ENCODE measurements around the gene DDB1.
"Not testable (repeated sequence)": the region's sequence is repeated elsewhere in the genome, so short reads cannot be mapped to it uniquely, and the experiment has no call there.

DDB1 gene

DNA sequence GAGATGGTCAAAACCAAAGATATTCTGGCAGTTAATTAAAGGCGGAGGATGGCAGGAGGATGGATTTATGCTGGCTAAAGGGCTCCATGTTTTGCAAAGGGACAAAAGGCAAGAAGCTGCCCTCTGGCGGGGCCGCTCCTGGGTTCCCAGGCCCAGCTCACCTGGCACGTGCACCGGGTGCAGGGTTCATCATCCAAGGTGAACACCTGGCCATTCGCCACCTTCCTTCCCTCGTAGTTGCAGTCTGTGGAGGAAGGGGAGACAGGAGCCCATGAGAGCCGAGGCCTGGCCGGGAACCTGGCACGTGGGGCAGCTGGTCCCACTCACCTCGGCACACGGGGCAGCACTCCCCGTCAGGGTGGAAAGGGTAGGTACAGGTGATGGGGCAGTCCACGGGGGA, 68.1 kb downstream of the DDB1 start:
- no peak for TF ChIP-seq ZFX (IDR thresholded peaks at IDR 0.05)
- TF ChIP-seq, protein P1, sequence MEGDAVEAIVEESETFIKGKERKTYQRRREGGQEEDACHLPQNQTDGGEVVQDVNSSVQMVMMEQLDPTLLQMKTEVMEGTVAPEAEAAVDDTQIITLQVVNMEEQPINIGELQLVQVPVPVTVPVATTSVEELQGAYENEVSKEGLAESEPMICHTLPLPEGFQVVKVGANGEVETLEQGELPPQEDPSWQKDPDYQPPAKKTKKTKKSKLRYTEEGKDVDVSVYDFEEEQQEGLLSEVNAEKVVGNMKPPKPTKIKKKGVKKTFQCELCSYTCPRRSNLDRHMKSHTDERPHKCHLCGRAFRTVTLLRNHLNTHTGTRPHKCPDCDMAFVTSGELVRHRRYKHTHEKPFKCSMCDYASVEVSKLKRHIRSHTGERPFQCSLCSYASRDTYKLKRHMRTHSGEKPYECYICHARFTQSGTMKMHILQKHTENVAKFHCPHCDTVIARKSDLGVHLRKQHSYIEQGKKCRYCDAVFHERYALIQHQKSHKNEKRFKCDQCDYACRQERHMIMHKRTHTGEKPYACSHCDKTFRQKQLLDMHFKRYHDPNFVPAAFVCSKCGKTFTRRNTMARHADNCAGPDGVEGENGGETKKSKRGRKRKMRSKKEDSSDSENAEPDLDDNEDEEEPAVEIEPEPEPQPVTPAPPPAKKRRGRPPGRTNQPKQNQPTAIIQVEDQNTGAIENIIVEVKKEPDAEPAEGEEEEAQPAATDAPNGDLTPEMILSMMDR (conservative IDR thresholded peaks at IDR 0.05), result no peak
- H3K27ac ChIP-seq, result no peak overlapping the region

DNA sequence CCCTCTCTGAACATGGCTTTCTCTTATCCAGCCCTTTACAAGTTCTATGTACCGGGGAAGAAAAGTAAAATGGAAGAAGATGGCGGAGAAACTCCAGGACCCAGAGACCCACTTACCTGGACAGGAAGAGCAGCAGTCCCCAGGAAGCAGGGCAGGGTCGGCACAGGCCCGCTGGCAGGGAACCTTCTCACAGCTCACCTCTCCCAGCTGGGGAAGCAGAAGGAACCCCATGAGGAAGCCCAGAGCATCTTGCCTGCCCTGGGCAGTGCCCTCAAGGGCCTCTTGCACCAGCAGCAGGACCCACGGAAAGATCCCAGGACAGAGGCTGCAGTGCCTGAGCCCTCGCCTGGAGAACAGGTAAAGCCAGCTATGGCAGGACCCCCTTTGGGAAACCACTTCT, 68.5 kb downstream of the DDB1 start:
- no peak for TF ChIP-seq ZFX (IDR thresholded peaks at IDR 0.05)
- TF ChIP-seq, protein P1 (conservative IDR thresholded peaks at IDR 0.05), result no peak
- no peak overlapping the region for H3K27ac ChIP-seq

DNA sequence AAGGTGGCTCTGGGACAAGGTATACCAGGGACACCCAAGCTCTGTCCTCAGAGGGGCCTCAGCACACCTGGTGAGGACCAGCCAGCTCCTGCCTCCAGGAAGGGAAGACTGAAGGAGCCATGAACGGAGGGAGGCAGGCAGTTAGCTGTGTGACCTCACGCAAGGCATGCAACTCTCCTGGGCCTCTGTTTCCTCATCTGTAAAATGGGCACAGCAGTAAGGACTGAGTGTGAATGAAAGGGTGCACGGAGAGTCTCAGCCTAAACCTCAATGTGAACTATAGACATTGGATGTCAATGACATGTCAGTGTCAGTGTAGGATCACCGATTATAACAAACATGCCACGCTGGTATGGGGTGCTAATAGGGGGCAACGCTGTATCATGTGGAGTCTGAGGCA, 73.5 kb downstream of the DDB1 start:
- no peak overlapping the region for H3K27ac ChIP-seq

DNA sequence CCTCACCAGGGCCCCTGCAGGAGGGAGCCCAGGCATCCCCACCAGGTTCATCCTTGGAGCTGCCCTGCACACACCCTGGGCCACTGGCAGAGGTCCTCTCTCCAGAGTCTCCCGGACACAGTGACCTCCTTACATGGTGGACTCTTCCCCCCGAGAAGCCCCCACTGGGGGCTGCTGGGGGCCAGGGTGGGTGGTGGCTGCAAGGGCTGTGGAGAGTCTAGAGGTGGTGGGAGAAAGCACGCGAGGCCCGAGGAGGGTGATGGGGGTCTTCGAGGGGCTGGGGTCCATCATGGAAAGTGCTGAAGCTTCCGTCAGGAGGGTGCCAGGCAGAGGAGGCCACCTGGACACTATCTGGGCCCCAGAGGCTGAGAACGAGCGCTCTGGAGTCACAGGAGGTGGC, 74.4 kb downstream of the DDB1 start:
- TF ChIP-seq ZFX (IDR thresholded peaks at IDR 0.05), result no peak
- TF ChIP-seq, protein P1 (conservative IDR thresholded peaks at IDR 0.05), result no peak
- H3K27ac ChIP-seq, result no peak overlapping the region

More for the DNA sequence above, 73.5 kb downstream of the DDB1 start:
- TF ChIP-seq, protein P1 (conservative IDR thresholded peaks at IDR 0.05), result no peak
- no peak for TF ChIP-seq ZFX (IDR thresholded peaks at IDR 0.05)

DNA sequence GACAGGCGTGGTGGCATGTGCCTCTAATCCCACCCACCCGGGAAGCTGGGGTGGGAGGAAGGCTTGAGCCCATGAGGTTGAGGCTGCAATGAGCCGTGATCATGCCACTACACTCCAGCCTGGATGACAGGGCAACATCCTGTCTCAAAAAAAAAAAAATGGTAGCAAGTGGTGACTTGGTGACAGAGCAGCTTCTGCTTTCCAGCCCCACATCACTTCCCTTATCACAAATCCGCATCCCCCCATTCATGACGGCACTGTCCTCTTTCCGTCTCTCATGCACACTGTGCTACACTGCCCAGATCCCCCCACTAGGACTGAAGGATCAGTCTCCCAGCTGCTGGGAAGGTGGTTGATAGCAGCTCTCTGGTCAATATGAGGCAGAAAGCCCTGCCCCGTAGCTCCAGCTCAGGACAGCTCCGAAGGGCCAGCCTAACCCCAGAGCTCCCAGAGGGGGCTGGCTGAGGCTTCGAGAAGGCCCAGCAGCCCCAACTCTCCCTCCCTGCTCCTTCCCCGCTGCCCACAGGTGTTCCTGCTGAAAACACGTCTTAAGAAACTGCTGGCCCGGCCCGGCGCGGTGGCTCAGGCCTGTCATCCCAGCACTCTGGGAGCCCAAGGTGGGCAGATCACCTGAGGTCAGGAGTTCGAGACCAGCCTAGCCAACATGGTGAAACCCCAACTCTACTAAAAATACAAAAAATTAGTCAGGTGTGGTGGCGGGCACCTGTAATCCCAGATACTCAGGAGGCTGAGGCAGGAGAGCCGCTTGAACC, 76.0 kb downstream of the DDB1 start:
- TF ChIP-seq ZFX (IDR thresholded peaks at IDR 0.05), result no peak
- TF ChIP-seq, protein P1 (conservative IDR thresholded peaks at IDR 0.05), result no peak
- no peak overlapping the region for H3K27ac ChIP-seq

DNA sequence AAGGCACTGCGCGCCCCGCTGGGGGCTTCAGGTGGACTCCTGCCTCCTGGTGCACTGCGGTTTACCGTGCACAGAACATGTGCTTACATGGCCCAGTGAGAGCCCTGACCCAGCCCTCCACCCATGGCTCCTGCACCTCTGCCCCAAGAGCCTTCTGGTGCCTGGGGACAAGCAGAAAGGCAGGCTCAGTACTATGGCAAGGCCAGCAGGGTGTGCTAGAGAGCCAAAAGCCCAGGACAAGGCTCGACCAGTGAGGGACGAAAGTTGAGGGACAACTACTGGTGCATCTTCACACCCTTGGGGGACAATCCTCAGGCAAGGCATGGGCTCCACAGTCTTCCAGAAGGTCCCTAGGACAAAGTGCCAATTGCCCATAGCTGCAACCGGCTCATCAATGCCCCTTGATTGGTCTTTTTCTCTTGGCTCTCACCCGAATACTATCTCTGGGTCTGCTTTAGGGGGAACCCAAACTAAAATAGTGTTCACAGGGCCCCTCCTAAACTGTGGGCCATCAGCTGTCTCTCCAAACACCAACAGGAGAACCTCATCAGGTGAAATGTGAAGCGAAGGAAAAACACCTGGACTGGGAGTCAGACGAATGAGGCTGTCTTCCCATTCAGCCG, 78.4 kb downstream of the DDB1 start:
- TF ChIP-seq ZFX (IDR thresholded peaks at IDR 0.05), result no peak
- TF ChIP-seq, protein P1 (conservative IDR thresholded peaks at IDR 0.05), result peak; percentile 95
- no peak overlapping the region for H3K27ac ChIP-seq

DNA sequence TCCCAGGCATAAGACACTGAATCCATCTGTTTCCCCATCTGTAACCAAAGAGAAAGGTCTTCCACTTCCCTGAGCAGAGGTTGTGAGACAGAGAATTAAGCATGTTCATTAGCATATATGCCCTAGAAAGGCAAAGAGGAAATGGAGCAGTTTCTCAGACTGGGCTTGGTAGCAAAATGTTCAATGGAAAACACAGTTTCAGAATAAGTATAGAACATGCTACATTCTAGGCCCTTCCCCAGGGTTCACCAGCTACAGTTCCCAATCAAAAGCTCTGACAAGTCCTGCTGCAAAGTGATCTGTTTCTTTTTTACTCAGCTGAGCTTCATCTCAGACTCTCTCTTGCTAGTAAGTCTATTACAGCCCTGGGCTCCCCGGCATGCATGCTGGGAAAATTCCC, 80.6 kb downstream of the DDB1 start:
- not testable (repeated sequence) for H3K27ac ChIP-seq

DNA sequence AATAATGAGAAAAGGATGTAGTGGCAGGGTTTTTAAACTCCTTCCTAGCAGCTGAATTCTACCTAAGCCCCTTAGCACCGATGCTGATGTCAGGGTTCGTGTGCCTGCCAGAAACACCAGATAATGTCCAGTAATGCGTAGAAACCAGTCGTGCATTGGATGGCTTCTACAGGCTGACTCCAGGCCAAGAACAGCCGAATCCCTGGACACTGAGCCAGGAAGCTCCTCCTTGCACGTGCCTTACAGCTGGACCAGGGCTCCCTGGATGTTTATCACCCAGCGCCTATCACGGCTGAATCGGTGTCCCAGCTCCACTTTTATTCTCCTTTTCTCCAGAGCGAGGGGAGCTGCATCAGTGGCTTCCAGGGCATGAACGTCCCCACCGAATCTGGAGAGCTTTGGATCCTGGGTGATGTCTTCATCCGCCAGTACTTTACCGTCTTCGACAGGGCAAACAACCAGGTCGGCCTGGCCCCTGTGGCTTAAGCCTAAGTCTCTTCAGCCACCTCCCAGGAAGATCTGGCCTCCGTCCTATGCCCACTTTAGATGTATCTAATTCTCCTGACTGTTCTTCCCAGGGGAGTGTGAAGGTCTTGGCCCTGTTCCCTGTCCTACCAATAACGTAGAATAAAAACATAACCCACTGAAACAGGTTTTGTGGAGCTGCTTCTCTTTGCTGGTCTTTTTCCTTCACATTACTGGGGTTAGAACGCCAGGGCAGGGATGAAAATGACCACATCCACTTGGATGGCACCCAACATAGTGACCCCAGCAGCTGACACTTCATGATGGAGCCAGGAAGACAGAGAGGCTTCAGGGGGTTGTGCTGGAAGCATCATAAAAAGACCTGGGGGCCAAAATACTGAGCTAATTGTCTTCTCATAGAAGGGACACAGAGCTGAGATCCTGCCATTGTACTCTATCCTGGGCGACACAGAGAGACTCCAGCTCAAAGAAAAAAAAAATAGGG, 81.8 kb downstream of the DDB1 start:
- H3K27ac ChIP-seq, result not testable (repeated sequence)
